IPS DF 19.7 (cell line): Measurements from ENCODE around the gene ATG101.

Experiments used
- DNase-seq: peaks from one replicate; pipeline ENCODE4 v3.0.0-alpha.2; 2013; ENCODE audit warnings: low read depth, low spot score

ATG101 gene

GRCh38 chr12:52057638-52058576 is 11.9 kb upstream of the ATG101 start:
- DNase-seq = no peak

GRCh38 chr12:52058631-52059361 is 11.0 kb upstream of the ATG101 start:
- DNase-seq = no peak

- DNase-seq = no peak
Observed at GRCh38 chr12:52059582-52060497, 9.9 kb upstream of the ATG101 start.

GRCh38 chr12:52060498-52061177 is 9.1 kb upstream of the ATG101 start:
- no peak for DNase-seq

- no peak for DNase-seq
Observed at GRCh38 chr12:52061470-52062166, 8.2 kb upstream of the ATG101 start.

GRCh38 chr12:52062167-52063081 is 7.4 kb upstream of the ATG101 start:
- DNase-seq = no peak

- DNase-seq = no peak
Observed at GRCh38 chr12:52063082-52063924, 6.5 kb upstream of the ATG101 start.

GRCh38 chr12:52063981-52064649 is 5.7 kb upstream of the ATG101 start:
- DNase-seq = no peak

- no peak for DNase-seq
Observed at GRCh38 chr12:52066346-52067080, 3.3 kb upstream of the ATG101 start.

- no peak for DNase-seq
Observed at GRCh38 chr12:52067081-52067374, 2.8 kb upstream of the ATG101 start.

GRCh38 chr12:52070185-52070925 is 577 bp downstream of the ATG101 start:
- no peak for DNase-seq

- DNase-seq = no peak
Observed at GRCh38 chr12:52073531-52074381, 4.0 kb downstream of the ATG101 start.

- no peak for DNase-seq
Observed at GRCh38 chr12:52074971-52075724, 5.4 kb downstream of the ATG101 start.

- no peak for DNase-seq
Observed at GRCh38 chr12:52076811-52077210, 7.0 kb downstream of the ATG101 start.

- DNase-seq = no peak
Observed at GRCh38 chr12:52078276-52078675, 8.5 kb downstream of the ATG101 start.
